ENCODE results near the gene SIT1.

Gene SIT1

DNA sequence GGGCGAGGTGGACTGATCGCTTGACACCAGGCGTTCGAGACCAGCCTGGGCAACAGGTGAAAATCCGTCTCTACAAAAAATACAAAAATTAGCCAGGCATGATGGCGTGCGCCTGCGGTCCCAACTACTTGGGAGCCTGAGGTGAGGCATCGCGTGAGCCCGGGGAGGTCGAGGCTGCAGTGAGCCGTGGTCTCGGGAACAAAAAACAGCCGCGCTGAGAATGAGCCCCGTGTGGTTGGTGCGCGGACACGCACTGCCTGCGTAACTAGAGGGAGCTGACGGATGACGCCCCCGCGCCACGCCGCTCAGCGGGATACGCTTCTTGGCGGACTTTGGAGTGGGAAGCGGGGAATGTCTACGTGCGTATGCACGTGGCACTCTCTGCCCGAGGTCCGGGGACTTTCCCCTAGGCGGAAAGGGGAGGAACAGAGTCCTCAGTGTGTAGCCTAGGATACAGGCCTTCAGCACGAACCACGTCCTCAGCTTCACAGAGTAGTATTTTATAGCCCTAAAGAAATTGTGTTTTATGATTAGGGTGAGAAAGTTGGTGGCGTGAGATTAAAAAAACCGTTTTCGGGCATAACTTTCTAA is 6.9 kb upstream of the SIT1 start, which contains the start of gene RMRP:
Gene RMRP (minus strand): TSS at position 474 of the 591 bp plus-strand sequence.
- Histone ChIP-seq H3K4me1 (ENCODE audit: control insufficient read depth, low read depth, low read length) (no peaks in the 10 kb centered on the region), H3K23ac (ENCODE audit: low read length) (no peak within 1 kb of the TSS), H3K4me2 (ENCODE audit: low read length) (peak within 1 kb of the TSS; percentile 92), H4K8ac (ENCODE audit: low read depth, low read length) (no peak within 1 kb of the TSS), H2BK120ac (ENCODE audit: low read depth, low read length) (no peak within 1 kb of the TSS), H3K27ac (ENCODE audit: low read depth, low read length) (peak within 1 kb of the TSS; percentile 41), H3K4me3 (ENCODE audit: low read length) (peak within 1 kb of the TSS; percentile 80), H3K18ac (ENCODE audit: low read length) (peak within 1 kb of the TSS; percentile 62), H4K5ac (ENCODE audit: low read length) (no peak within 1 kb of the TSS), H2BK15ac (replicated peaks; ENCODE audit: low read depth) (no peak within 1 kb of the TSS), H2BK5ac (ENCODE audit: low read length) (peak within 1 kb of the TSS; percentile 31), H2AK5ac (ENCODE audit: low read length) (no peak within 1 kb of the TSS), H3K79me1 (ENCODE audit: low read length) (peaks cover 2% of the 10 kb centered on the region), H3K9ac (ENCODE audit: low read length) (peak within 1 kb of the TSS; percentile 91), H3K4ac (ENCODE audit: low read depth, low read length) (peak within 1 kb of the TSS; percentile 73), H3K27me3 (ENCODE audit: insufficient read depth, low read length, poor library complexity) (no peaks in the 10 kb centered on the region), H3K36me3 (ENCODE audit: control insufficient read depth, insufficient read depth, low read length) (peaks cover 4% of the 10 kb centered on the region), H3K79me2 (ENCODE audit: control insufficient read depth, insufficient read depth, low read length) (no peaks in the 10 kb centered on the region), H3K56ac (ENCODE audit: low read length) (peak within 1 kb of the TSS; percentile 96)
- DNase-seq = peak; percentile 100
- no CpG with 5 or more reads among the region's 42 CpGs for WGBS (ENCODE audit: extremely low coverage, insufficient coverage, low lambda C conversion rate)

- no peak overlapping the region for H3K27ac ChIP-seq (ENCODE audit: low read depth, low read length)
- H3K79me1 ChIP-seq (ENCODE audit: low read length) = no peaks in the 10 kb centered on the region
- no peak overlapping the region for H4K5ac ChIP-seq (ENCODE audit: low read length)
- H3K79me2 ChIP-seq (ENCODE audit: control insufficient read depth, insufficient read depth, low read length) = no peaks in the 10 kb centered on the region
- peaks cover 4% of the 10 kb centered on the region for H3K36me3 ChIP-seq (ENCODE audit: control insufficient read depth, insufficient read depth, low read length)
- H2BK5ac ChIP-seq (ENCODE audit: low read length) = no peak overlapping the region
- peak overlapping the region; percentile 47 for H3K4me3 ChIP-seq (ENCODE audit: low read length)
- H3K4me1 ChIP-seq (ENCODE audit: control insufficient read depth, low read depth, low read length) = no peaks in the 10 kb centered on the region
- H3K4me2 ChIP-seq (ENCODE audit: low read length) = peak overlapping the region; percentile 92
- no peak overlapping the region for H2BK15ac ChIP-seq (replicated peaks; ENCODE audit: low read depth)
- H3K9ac ChIP-seq (ENCODE audit: low read length) = peak overlapping the region; percentile 76
- H3K18ac ChIP-seq (ENCODE audit: low read length) = no peak overlapping the region
- no peak overlapping the region for H2BK120ac ChIP-seq (ENCODE audit: low read depth, low read length)
- no peak overlapping the region for H2AK5ac ChIP-seq (ENCODE audit: low read length)
- no peak overlapping the region for H3K4ac ChIP-seq (ENCODE audit: low read depth, low read length)
- no peaks in the 10 kb centered on the region for H3K27me3 ChIP-seq (ENCODE audit: insufficient read depth, low read length, poor library complexity)
- H3K56ac ChIP-seq (ENCODE audit: low read length) = peak overlapping the region; percentile 80
- no peak overlapping the region for H4K8ac ChIP-seq (ENCODE audit: low read depth, low read length)
- DNase-seq = no peak
- H3K23ac ChIP-seq (ENCODE audit: low read length) = no peak overlapping the region
- WGBS (ENCODE audit: extremely low coverage, insufficient coverage, low lambda C conversion rate) = no CpG with 5 or more reads among the region's 25 CpGs
These were observed 6.3 kb upstream of the SIT1 start for GRCh38 chr9:35656831-35657545.

DNA sequence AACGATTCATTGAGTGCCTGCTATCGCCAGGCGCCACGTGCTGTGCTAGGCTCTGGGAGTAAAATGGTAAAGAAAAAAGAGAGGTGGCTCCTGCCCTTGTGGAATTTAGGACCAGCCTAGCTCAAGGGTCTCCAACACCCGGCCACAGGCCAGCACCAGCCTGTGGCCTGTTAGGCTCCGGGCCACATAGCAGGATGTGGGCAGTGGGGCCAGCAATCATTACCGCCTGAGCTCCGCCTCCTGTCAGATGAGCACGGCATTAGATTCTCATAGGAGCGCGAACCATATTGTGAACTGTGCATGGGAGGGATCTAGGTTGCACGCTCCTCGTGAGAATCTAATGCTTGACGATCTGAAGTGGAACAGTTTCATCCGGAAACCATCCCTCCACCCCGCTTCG is 5.6 kb upstream of the SIT1 start:
- H3K4me2 ChIP-seq (ENCODE audit: low read length) = no peak overlapping the region
- H3K4ac ChIP-seq (ENCODE audit: low read depth, low read length) = no peak overlapping the region
- H3K4me3 ChIP-seq (ENCODE audit: low read length) = no peak overlapping the region
- no peak overlapping the region for H2BK15ac ChIP-seq (replicated peaks; ENCODE audit: low read depth)
- no peak overlapping the region for H2BK120ac ChIP-seq (ENCODE audit: low read depth, low read length)
- H4K5ac ChIP-seq (ENCODE audit: low read length) = no peak overlapping the region
- WGBS (ENCODE audit: extremely low coverage, insufficient coverage, low lambda C conversion rate) = no CpG with 5 or more reads among the region's 17 CpGs
- no peak overlapping the region for H3K56ac ChIP-seq (ENCODE audit: low read length)
- H2AK5ac ChIP-seq (ENCODE audit: low read length) = no peak overlapping the region
- H4K8ac ChIP-seq (ENCODE audit: low read depth, low read length) = no peak overlapping the region
- no peak overlapping the region for H3K18ac ChIP-seq (ENCODE audit: low read length)
- no peak overlapping the region for H3K27ac ChIP-seq (ENCODE audit: low read depth, low read length)
- no peaks in the 10 kb centered on the region for H3K4me1 ChIP-seq (ENCODE audit: control insufficient read depth, low read depth, low read length)
- H3K79me2 ChIP-seq (ENCODE audit: control insufficient read depth, insufficient read depth, low read length) = no peaks in the 10 kb centered on the region
- no peak overlapping the region for H3K9ac ChIP-seq (ENCODE audit: low read length)
- no peak overlapping the region for H3K23ac ChIP-seq (ENCODE audit: low read length)
- no peaks in the 10 kb centered on the region for H3K79me1 ChIP-seq (ENCODE audit: low read length)
- DNase-seq = no peak
- no peak overlapping the region for H2BK5ac ChIP-seq (ENCODE audit: low read length)
- peaks cover 4% of the 10 kb centered on the region for H3K36me3 ChIP-seq (ENCODE audit: control insufficient read depth, insufficient read depth, low read length)
- H3K27me3 ChIP-seq (ENCODE audit: insufficient read depth, low read length, poor library complexity) = no peaks in the 10 kb centered on the region

- Histone ChIP-seq H2BK120ac (ENCODE audit: low read depth, low read length) (no peak overlapping the region), H4K5ac (ENCODE audit: low read length) (no peak overlapping the region), H2BK5ac (ENCODE audit: low read length) (no peak overlapping the region), H3K4ac (ENCODE audit: low read depth, low read length) (no peak overlapping the region), H4K8ac (ENCODE audit: low read depth, low read length) (no peak overlapping the region), H3K4me1 (ENCODE audit: control insufficient read depth, low read depth, low read length) (no peaks in the 10 kb centered on the region), H3K4me2 (ENCODE audit: low read length) (no peak overlapping the region), H3K79me1 (ENCODE audit: low read length) (no peaks in the 10 kb centered on the region), H3K56ac (ENCODE audit: low read length) (no peak overlapping the region), H3K18ac (ENCODE audit: low read length) (no peak overlapping the region), H3K79me2 (ENCODE audit: control insufficient read depth, insufficient read depth, low read length) (no peaks in the 10 kb centered on the region), H3K27ac (ENCODE audit: low read depth, low read length) (no peak overlapping the region), H3K36me3 (ENCODE audit: control insufficient read depth, insufficient read depth, low read length) (no peaks in the 10 kb centered on the region), H3K4me3 (ENCODE audit: low read length) (no peak overlapping the region), H3K23ac (ENCODE audit: low read length) (no peak overlapping the region), H2BK15ac (replicated peaks; ENCODE audit: low read depth) (no peak overlapping the region), H2AK5ac (ENCODE audit: low read length) (no peak overlapping the region), H3K9ac (ENCODE audit: low read length) (no peak overlapping the region), H3K27me3 (ENCODE audit: insufficient read depth, low read length, poor library complexity) (no peaks in the 10 kb centered on the region)
- WGBS (ENCODE audit: extremely low coverage, insufficient coverage, low lambda C conversion rate) = no CpG with 5 or more reads among the region's 2 CpGs
- no peak for DNase-seq
These were observed 2.9 kb upstream of the SIT1 start for GRCh38 chr9:35653611-35654010.

- H3K36me3 ChIP-seq (ENCODE audit: control insufficient read depth, insufficient read depth, low read length) = no peaks in the 10 kb centered on the region
- no peak overlapping the region for H3K4me3 ChIP-seq (ENCODE audit: low read length)
- no peak overlapping the region for H3K56ac ChIP-seq (ENCODE audit: low read length)
- H3K27me3 ChIP-seq (ENCODE audit: insufficient read depth, low read length, poor library complexity) = no peaks in the 10 kb centered on the region
- no peak overlapping the region for H3K27ac ChIP-seq (ENCODE audit: low read depth, low read length)
- no peak overlapping the region for H3K4ac ChIP-seq (ENCODE audit: low read depth, low read length)
- no peak overlapping the region for H3K9ac ChIP-seq (ENCODE audit: low read length)
- H3K79me2 ChIP-seq (ENCODE audit: control insufficient read depth, insufficient read depth, low read length) = no peaks in the 10 kb centered on the region
- H4K5ac ChIP-seq (ENCODE audit: low read length) = no peak overlapping the region
- no peaks in the 10 kb centered on the region for H3K79me1 ChIP-seq (ENCODE audit: low read length)
- H4K8ac ChIP-seq (ENCODE audit: low read depth, low read length) = no peak overlapping the region
- DNase-seq = no peak
- no peak overlapping the region for H2BK120ac ChIP-seq (ENCODE audit: low read depth, low read length)
- H3K4me1 ChIP-seq (ENCODE audit: control insufficient read depth, low read depth, low read length) = no peaks in the 10 kb centered on the region
- no peak overlapping the region for H3K18ac ChIP-seq (ENCODE audit: low read length)
- H2AK5ac ChIP-seq (ENCODE audit: low read length) = no peak overlapping the region
- H3K4me2 ChIP-seq (ENCODE audit: low read length) = no peak overlapping the region
- no peak overlapping the region for H3K23ac ChIP-seq (ENCODE audit: low read length)
- no CpG with 5 or more reads among the region's 8 CpGs for WGBS (ENCODE audit: extremely low coverage, insufficient coverage, low lambda C conversion rate)
- H2BK5ac ChIP-seq (ENCODE audit: low read length) = no peak overlapping the region
- no peak overlapping the region for H2BK15ac ChIP-seq (replicated peaks; ENCODE audit: low read depth)
These were observed 2.1 kb upstream of the SIT1 start for GRCh38 chr9:35652829-35653209.

Measured in mesendoderm (in vitro differentiated cells).